Measurements from ENCODE around the gene OTOG.

Gene OTOG

DNA sequence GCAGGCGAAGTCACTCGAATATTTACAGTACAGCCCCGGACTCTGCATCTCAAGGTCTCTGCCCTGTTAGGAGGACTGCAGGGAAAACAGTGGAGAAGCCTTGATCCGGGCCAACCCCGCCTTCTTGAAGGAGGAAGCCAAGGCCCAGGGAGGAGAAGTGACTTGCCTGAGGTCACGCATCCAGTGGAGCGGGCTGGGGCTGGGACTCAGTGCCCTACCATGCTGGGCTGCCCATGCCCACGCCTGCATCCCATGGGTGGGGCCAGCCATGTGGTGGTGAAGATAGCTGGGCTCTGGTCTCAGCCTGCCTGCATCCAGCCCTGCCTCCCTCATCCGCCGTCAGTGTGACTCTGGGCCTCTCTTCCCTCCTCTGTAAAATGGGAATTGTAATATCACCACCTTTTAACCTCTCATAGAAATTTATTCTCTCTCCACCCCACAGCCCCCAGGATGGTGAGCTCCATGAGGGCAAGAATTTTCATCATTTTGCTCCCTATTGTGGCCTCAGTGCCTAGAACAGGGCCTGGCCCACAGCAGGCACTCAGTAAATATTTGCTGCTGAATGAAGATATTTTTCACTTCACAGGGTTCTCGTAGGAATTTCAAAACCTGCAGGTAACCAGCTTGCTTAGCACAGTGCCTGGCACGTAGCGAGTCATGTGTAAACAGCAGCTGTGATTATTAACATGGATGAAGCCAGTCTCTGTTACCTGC lies 57.3 kb downstream of the OTOG start (continued):
- TF ChIP-seq, protein P1, sequence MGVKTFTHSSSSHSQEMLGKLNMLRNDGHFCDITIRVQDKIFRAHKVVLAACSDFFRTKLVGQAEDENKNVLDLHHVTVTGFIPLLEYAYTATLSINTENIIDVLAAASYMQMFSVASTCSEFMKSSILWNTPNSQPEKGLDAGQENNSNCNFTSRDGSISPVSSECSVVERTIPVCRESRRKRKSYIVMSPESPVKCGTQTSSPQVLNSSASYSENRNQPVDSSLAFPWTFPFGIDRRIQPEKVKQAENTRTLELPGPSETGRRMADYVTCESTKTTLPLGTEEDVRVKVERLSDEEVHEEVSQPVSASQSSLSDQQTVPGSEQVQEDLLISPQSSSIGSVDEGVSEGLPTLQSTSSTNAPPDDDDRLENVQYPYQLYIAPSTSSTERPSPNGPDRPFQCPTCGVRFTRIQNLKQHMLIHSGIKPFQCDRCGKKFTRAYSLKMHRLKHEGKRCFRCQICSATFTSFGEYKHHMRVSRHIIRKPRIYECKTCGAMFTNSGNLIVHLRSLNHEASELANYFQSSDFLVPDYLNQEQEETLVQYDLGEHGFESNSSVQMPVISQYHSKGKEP (tag by site-specific recombination; IDR thresholded peaks at IDR 0.05) = no peak
- TF ChIP-seq ZNF660 (tag by site-specific recombination; IDR thresholded peaks at IDR 0.05) (no peak), ZNF558 (tag by site-specific recombination; IDR thresholded peaks at IDR 0.05) (no peak), ZSCAN16 (tag by site-specific recombination; IDR thresholded peaks at IDR 0.05) (no peak)
- TF ChIP-seq, protein P2, sequence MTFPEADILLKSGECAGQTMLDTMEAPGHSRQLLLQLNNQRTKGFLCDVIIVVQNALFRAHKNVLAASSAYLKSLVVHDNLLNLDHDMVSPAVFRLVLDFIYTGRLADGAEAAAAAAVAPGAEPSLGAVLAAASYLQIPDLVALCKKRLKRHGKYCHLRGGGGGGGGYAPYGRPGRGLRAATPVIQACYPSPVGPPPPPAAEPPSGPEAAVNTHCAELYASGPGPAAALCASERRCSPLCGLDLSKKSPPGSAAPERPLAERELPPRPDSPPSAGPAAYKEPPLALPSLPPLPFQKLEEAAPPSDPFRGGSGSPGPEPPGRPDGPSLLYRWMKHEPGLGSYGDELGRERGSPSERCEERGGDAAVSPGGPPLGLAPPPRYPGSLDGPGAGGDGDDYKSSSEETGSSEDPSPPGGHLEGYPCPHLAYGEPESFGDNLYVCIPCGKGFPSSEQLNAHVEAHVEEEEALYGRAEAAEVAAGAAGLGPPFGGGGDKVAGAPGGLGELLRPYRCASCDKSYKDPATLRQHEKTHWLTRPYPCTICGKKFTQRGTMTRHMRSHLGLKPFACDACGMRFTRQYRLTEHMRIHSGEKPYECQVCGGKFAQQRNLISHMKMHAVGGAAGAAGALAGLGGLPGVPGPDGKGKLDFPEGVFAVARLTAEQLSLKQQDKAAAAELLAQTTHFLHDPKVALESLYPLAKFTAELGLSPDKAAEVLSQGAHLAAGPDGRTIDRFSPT (tag by site-specific recombination; IDR thresholded peaks at IDR 0.05) = no peak

DNA sequence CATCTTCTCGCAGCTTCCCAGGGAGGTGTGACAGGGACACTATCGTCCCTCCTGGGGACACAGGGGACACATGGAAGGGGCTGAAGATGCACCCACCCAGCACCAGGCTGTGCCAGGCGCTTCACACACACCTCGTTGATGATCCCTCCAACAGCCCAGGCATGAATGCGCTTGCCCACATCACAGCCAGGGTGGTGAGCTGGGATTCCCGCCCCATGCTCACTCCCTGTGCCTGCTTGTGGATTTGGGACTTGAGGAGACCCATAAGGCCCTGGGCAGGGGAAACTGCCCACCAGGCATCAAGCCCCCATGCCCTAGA lies 57.8 kb downstream of the OTOG start:
- H3K27ac ChIP-seq (ENCODE audit: extremely low read depth, low read depth, low read length) = no peak overlapping the region
- no peak overlapping the region for H3K4me3 ChIP-seq (ENCODE audit: low read depth, low read length)
- no peaks in the 10 kb centered on the region for H3K9me3 ChIP-seq (ENCODE audit: control insufficient read depth, insufficient read depth, low read depth, low read length)
- ChIA-PET POLR2A (no interaction called here), CTCF (interaction anchor here (0.7 to 1.9 kb wide), 4 partner anchors 40 to 374 kb away, joined by 3 to 17 read pairs (median 4); no protein-coding TSS in a partner anchor)
- H3K4me1 ChIP-seq (ENCODE audit: control insufficient read depth, insufficient read depth, low read length) = no peaks in the 10 kb centered on the region
- TF ChIP-seq ZNF132 (tag by site-specific recombination; IDR thresholded peaks at IDR 0.05; ENCODE audit: borderline replicate concordance) = no peak
- TF ChIP-seq ZNF670 (tag by site-specific recombination; IDR thresholded peaks at IDR 0.05; ENCODE audit: low read depth) = no peak
- TF ChIP-seq ZNF707 (tag by site-specific recombination; IDR thresholded peaks at IDR 0.05) = no peak
- no peak for TF ChIP-seq ZNF48 (tag by site-specific recombination; IDR thresholded peaks at IDR 0.05)
- no peak for TF ChIP-seq ZNF398 (tag by site-specific recombination; IDR thresholded peaks at IDR 0.05)
- no peak for TF ChIP-seq ZNF23 (tag by site-specific recombination; IDR thresholded peaks at IDR 0.05; ENCODE audit: borderline replicate concordance)
- TF ChIP-seq MYNN (tag by site-specific recombination; IDR thresholded peaks at IDR 0.05; ENCODE audit: borderline replicate concordance) = no peak
- no peak for TF ChIP-seq ZNF121 (tag by site-specific recombination; IDR thresholded peaks at IDR 0.05)
- TF ChIP-seq BCL6B (tag by site-specific recombination; IDR thresholded peaks at IDR 0.05) = no peak
- TF ChIP-seq ZNF610 (tag by site-specific recombination; IDR thresholded peaks at IDR 0.05; ENCODE audit: borderline replicate concordance) = no peak
- no peak for TF ChIP-seq WT1 (tag by site-specific recombination; IDR thresholded peaks at IDR 0.05)
- TF ChIP-seq ZFHX2 (tag by site-specific recombination; conservative IDR thresholded peaks at IDR 0.05) = no peak
- TF ChIP-seq ZNF660 (tag by site-specific recombination; IDR thresholded peaks at IDR 0.05) = no peak
- no peaks in the 10 kb centered on the region for H3K36me3 ChIP-seq (ENCODE audit: control insufficient read depth in 2 of 2, insufficient read depth in 1 of 2, low read length in 2 of 2)

All from HEK293 (cell line).